ENCODE measurements around the gene TACR2.

TACR2 gene

DNA sequence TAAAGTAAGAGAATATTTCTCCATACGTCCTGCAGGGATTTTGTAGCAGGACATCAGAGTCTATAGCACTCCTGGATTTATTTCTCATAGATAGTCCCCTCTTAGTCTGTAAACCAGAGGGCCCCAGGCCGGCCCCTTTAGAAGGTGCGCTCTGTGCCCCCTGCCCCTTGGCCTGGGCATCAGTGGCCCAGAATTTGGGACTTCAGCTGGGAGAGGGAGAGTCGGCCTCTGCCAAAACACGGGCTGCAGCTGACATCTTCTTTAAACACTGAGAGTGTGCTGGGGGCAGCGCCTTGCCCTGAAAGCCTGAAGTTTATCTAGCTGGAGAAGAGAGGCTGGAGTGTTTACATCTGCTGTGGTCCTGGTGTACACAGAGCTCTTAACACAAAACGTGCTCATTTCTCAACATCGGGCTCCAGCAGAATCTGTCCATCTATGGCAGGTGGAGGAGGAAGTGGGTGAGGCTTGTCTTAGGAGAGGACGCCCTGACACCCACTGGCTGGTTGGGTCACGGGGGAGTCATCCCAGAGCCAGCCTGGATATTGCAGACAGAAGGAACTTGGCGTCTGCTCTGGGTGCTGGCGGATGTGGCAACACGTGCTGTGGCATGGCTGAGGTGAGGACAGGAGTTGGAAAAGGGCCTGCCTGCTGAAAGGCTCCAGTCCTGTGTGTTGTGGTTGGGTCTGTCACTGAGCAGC, 5.0 kb upstream of the TACR2 start:
- DNase-seq (ENCODE audit: low read depth in 2 of 3, low spot score in 2 of 3): no peak

DNA sequence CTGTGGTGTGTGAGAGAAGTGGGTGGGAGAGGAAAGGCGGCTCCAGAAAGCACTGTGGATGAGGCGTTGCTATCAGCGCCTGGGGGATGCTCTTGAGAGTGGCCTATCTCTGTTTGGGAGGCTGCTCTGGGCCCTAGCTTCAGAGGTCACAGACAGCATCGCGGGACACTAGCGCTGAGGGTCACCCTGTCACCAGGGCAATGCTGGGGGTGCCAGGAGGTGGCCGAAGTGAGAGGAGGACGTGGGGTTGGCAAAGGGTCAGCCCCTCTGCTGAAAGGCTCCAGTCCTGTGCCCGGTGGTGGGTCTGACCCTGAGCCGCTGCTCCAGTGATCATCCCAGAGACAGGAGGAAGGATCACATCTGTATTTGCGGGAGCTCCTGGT, 3.0 kb upstream of the TACR2 start:
- no peak for DNase-seq (ENCODE audit: low read depth in 2 of 3, low spot score in 2 of 3)

- DNase-seq (ENCODE audit: low read depth in 2 of 3, low spot score in 2 of 3): no peak
Measured at GRCh38 chr10:69419096-69419743, 2.5 kb upstream of the TACR2 start.

- no peak for DNase-seq (ENCODE audit: low read depth in 2 of 3, low spot score in 2 of 3)
Measured at GRCh38 chr10:69418052-69418752, 1.5 kb upstream of the TACR2 start.

GRCh38 chr10:69417542-69417941, 824 bp upstream of the TACR2 start:
- no peak for DNase-seq (ENCODE audit: low read depth in 2 of 3, low spot score in 2 of 3)

DNA sequence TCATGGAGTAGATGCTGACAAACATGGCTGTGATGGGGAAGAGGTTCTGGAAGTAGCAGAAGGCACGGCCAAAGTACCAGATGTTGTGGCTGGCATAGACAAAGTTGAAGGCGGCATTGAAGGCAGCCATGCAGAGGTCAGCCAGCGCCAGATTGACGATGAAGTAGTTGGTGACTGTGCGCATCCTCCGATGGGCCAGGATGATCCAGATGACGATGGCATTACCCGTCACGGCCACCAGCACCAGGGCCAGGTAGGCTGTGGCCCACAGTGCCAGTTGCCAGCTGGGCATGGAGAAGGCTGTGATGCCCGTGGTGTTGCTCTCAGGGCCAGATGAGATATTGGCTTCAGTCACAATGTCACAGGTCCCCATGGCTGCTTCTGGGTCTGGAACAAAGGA, 767 bp downstream of the TACR2 start:
- no peak for DNase-seq (ENCODE audit: low read depth in 2 of 3, low spot score in 2 of 3)

GRCh38 chr10:69415049-69415448, 1.7 kb downstream of the TACR2 start:
- no peak for DNase-seq (ENCODE audit: low read depth in 2 of 3, low spot score in 2 of 3)

GRCh38 chr10:69414036-69415018, 2.4 kb downstream of the TACR2 start:
- no peak for DNase-seq (ENCODE audit: low read depth in 2 of 3, low spot score in 2 of 3)

DNA sequence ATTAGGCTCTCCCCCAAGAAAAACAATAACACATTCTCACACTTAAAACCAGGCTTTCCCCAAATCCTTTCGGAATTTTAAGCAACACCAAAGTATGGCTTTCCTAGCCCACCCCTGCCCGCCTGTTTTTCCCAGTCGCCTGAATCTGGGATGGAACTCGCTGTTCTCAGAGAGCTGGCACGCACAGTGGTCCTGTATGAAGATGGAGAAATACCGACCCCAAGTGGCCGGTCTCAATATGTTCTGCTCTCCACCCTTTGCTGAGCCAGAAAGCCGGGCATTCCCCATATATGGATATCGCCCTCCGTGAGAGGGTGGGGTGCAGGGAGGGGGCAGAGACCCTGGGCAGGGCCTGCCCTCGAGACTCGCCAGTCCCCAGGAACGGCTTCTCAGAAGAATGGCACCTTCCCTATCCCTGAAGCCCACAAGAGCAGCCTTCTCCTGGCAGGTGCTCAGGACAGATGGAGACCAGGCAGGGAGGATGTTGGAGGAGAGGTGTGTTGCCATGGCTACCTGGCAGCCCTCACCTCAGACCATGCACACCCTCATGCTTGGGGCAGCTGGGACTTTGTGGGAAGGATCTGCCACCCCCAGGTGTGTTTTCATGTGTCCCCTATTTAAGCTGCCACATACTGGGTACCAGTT, 3.4 kb downstream of the TACR2 start:
- DNase-seq (ENCODE audit: low read depth in 2 of 3, low spot score in 2 of 3): no peak

GRCh38 chr10:69412232-69412790, 4.4 kb downstream of the TACR2 start:
- DNase-seq (ENCODE audit: low read depth in 2 of 3, low spot score in 2 of 3): no peak

DNA sequence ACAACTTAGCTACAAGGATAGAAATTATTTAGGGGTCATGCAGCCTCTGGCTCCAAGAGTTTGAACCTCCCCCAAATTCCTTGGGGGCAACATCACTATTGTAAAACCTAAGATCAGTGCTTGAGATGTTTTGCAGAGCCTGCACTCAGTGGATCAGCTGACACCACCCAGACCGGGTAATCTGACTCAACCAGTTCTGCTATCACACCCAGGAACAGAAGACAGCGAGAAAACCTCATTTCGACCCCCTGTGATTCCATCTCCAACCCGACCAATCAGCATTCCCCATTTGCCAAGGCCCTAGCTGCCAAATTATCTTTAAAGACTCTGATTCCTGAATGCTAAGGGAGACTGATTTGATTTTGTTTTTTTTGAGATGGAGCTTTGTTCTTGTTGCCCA, 5.2 kb downstream of the TACR2 start:
- DNase-seq (ENCODE audit: low read depth in 2 of 3, low spot score in 2 of 3): no peak

- no peak for DNase-seq (ENCODE audit: low read depth in 2 of 3, low spot score in 2 of 3)
Measured at GRCh38 chr10:69410487-69410886, 6.2 kb downstream of the TACR2 start.

- no peak for DNase-seq (ENCODE audit: low read depth in 2 of 3, low spot score in 2 of 3)
Measured at GRCh38 chr10:69409968-69410367, 6.8 kb downstream of the TACR2 start.

DNA sequence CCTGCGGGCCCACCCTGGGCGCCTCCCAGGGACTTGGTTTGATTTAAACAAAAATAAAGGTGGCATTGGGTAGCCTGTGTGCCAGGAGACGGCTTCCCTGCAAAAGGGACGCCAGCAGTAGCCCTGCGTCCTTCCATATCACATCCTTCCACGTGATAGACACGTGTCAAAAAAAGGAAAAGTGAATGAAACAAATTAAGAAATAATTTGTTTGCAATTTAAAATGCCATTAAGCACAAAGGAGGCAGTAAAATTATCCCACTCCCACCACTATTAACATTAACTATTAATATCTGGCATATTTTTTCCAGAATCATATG, 7.6 kb downstream of the TACR2 start:
- no peak for DNase-seq (ENCODE audit: low read depth in 2 of 3, low spot score in 2 of 3)

DNA sequence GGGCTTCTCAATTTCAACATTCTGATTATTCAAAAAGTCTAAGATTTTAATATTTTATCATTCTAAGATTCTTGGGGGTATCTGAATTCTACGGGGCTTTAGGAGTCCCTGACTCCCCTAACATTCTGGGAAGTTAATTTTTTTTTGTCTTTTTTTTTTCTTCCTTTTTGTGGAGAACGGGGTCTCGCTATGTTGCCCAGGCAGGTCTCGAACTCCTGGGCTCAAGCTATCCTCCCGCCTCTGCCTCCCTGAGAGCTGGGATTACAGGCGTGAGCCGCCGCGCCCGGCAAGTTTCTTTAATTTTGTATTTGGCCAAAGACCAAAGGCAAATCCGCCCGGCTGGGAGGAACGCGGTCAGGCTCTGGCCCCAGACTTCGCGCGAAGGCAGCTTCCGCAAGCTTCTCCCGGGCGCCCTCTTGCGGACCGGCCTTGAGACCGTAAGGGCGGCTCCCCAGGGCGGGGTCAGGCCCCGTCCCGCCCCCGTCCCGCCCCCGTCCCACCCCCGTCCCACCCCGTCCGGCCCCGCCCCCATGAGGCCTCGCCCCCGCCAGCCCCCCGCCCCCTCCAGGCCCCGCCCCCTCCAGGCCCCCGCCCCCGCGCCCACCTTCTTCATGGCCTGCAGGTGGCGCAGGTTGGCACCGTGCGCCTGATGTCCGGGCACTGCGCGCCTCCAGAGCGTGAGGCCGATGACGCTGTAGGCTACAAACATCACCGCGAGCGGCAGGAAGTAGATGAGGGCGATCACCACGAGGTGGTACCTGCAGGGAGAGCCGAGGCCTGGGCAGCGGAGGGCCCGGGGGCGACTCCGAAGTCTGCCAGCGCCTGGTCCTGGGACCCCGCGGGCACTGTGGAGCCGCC, 8.2 kb downstream of the TACR2 start:
- peak; percentile 78 to 82 (median 80) for DNase-seq (ENCODE audit: low read depth in 2 of 3, low spot score in 2 of 3)

DNA sequence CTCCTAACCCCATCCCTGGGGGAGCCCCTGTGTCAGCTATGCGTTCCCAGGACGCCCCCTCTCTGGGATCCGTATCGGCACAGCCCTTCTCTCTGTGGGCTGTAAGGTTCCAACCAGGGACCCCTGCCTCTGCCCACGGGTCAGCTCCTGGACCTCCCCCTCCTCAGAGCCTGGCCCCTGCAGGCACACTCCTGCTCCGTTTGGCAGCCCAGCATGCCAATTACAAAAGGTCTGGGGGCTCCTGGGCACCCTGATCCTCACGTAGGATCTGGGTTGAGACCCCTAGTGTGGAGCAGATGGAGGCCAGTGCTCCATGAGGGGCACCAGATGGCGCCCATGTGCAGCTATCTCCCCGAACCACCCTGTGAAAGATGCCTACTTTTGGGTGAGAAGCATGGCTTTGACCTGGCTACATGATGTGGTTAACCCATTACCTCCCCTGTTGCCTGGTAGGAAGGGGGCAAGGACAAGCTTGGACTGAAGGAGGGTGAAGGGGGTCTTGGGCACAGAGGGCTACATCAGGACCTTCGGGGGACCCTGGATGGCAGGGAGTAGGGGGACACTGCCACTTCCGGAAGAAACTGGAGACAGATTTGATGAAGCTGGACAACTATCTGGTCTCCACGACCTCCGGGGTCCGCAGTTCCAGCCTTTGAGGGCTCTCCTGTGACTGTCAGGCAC, 9.0 kb downstream of the TACR2 start:
- DNase-seq (ENCODE audit: low read depth in 2 of 3, low spot score in 2 of 3): no peak

DNA sequence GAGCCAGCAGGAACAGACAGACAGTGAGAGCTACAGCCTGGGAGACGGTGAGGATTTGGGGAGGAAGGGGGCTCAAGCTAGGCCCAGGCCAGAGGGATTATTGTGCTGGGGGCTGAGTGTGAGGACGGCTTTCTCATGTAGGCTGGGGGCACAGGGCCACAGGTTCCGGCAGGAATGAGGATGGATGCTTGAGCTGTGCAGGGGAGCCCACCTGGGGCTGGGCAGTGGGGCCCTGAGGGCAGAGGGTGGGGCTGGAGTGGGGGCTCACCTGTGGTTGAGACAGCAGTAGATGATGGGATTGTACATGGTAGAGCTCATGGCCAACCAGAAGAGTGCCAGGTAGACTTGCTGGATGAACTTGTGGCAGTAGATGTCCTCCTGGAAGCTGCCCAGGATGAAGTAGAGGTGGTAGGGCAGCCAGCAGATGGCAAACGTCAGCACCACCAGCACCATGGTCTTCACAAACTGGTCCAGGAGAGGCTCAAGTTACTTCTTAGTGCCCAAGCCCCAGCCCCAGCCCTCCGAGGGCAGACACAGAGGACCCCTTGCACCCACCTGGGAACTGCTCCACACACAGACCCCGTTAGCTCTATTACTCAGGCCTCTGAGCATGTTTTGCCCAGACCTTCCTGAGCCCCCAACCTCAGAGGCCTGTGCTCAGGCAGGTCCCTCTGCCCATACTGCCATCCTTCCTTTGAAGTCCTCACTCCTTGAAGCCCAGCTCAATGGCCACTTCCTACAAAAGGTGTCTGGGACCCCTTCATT, 9.7 kb downstream of the TACR2 start:
- DNase-seq (ENCODE audit: low read depth in 2 of 3, low spot score in 2 of 3): no peak

GRCh38 chr10:69406302-69406811, 10.4 kb downstream of the TACR2 start:
- no peak for DNase-seq (ENCODE audit: low read depth in 2 of 3, low spot score in 2 of 3)

Data from activated CD8-positive, alpha-beta memory T cell treated with anti-CD3 and anti-CD28 coated beads for 48 hours (primary cell).